ENCODE results near the gene HOXC4.

HOXC4 gene

GRCh38 chr12:54016051-54016450 lies 37.6 kb upstream of the HOXC4 start:
- DNase-seq, result no peak

- no peak for DNase-seq
Observed at GRCh38 chr12:54016478-54016964, 37.1 kb upstream of the HOXC4 start.

- DNase-seq, result no peak
Observed at GRCh38 chr12:54017027-54017788, 36.4 kb upstream of the HOXC4 start.

- DNase-seq, result peak; percentile 65
Observed at GRCh38 chr12:54017878-54018467, 35.7 kb upstream of the HOXC4 start.

GRCh38 chr12:54018468-54018984 lies 35.1 kb upstream of the HOXC4 start:
- DNase-seq, result no peak

GRCh38 chr12:54019091-54019811 lies 34.4 kb upstream of the HOXC4 start:
- no peak for DNase-seq

- DNase-seq, result no peak
Observed at GRCh38 chr12:54019924-54020590, 33.6 kb upstream of the HOXC4 start.

GRCh38 chr12:54020591-54021405 lies 32.8 kb upstream of the HOXC4 start:
- DNase-seq, result no peak

- no peak for DNase-seq
Observed at GRCh38 chr12:54021432-54022013, 32.1 kb upstream of the HOXC4 start.

GRCh38 chr12:54022960-54023884 lies 30.4 kb upstream of the HOXC4 start:
- DNase-seq, result no peak

GRCh38 chr12:54024127-54024526 lies 29.5 kb upstream of the HOXC4 start:
- DNase-seq, result no peak

GRCh38 chr12:54024581-54025305 lies 28.9 kb upstream of the HOXC4 start:
- no peak for DNase-seq

- DNase-seq, result no peak
Observed at GRCh38 chr12:54025499-54026405, 27.9 kb upstream of the HOXC4 start.

- DNase-seq, result no peak
Observed at GRCh38 chr12:54026640-54027441, 26.8 kb upstream of the HOXC4 start.

GRCh38 chr12:54027442-54027786 lies 26.2 kb upstream of the HOXC4 start:
- DNase-seq, result no peak

- no peak for DNase-seq
Observed at GRCh38 chr12:54028314-54029201, 25.1 kb upstream of the HOXC4 start, which contains the start of gene HOXC6. Gene HOXC6, plus strand, starts transcription at chr12:54028440. Its CDS starts 82 bp downstream, at chr12:54028522.
